HEK293 (cell line): ENCODE measurements around the gene ADAM33.

ENCODE experiments used
- CTCF ChIA-PET: fragments of 350-600 bp; formaldehyde crosslinking; extraction: SDS; loops from one replicate; lab custom pipeline; 2021; ENCODE audit warnings: antibody characterized with exemption; lab: Yijun Ruan, JAX
- POLR2A ChIA-PET: fragments of 300-600 bp; formaldehyde crosslinking; extraction: SDS; loops from one replicate; lab custom pipeline; 2020; ENCODE audit warnings: antibody characterized with exemption, inconsistent platforms; lab: Yijun Ruan, JAX
- H3K27ac ChIP-seq: fragments of 200-500 bp; sonication (Bioruptor generic); 2 replicates; pipeline ENCODE4 v1.5.1; 2014; ENCODE audit warnings: low read depth, low read length, control low read depth, inconsistent platforms; ENCODE audit errors: extremely low read depth
- H3K36me3 ChIP-seq, 2 experiments: fragments of 200-500 bp in 1 of 2; sonication (Bioruptor generic) in 1 of 2; 1 replicate in 1 of 2; 2 replicates in 1 of 2; pipeline ENCODE4 v1.5.1; 2014 to 2017; ENCODE audit warnings: inconsistent platforms in 2 of 2, low read length in 2 of 2; ENCODE audit not compliant: control insufficient read depth in 2 of 2, insufficient read depth in 1 of 2
- H3K4me1 ChIP-seq: fragments of 200-500 bp; sonication (Bioruptor generic); 2 replicates; pipeline ENCODE4 v1.5.1; 2014; ENCODE audit warnings: mild to moderate bottlenecking, low read length, inconsistent platforms; ENCODE audit not compliant: control insufficient read depth, insufficient read depth
- H3K4me3 ChIP-seq: 2 replicates; pipeline ENCODE4 v1.5.1; 2011; ENCODE audit warnings: low read depth, mild to moderate bottlenecking, control low read depth, low read length, moderate library complexity
- H3K9me3 ChIP-seq: fragments of 200-500 bp; sonication (Bioruptor generic); 2 replicates; pipeline ENCODE4 v1.5.1; 2014; ENCODE audit warnings: low read depth, low read length, inconsistent platforms; ENCODE audit not compliant: control insufficient read depth, insufficient read depth
- GLIS2 ChIP-seq: fragments of 450-650 bp; formaldehyde crosslinking; IDR thresholded peaks from 2 replicates; pipeline ENCODE4 v1.5.1; 2016; ENCODE audit warnings: missing biosample characterization, missing genetic modification characterization
- HOXD13 ChIP-seq: sonication (generic); formaldehyde crosslinking; IDR thresholded peaks from 2 replicates; pipeline ENCODE4 v1.8.0; 2022; ENCODE audit warnings: missing genetic modification reagents, borderline replicate concordance
- KLF1 ChIP-seq: fragments of 450-650 bp; formaldehyde crosslinking; IDR thresholded peaks from 2 replicates; pipeline ENCODE4 v1.5.1; 2016; ENCODE audit warnings: missing biosample characterization, missing genetic modification characterization
- KLF10 ChIP-seq: fragments of 450-650 bp; IDR thresholded peaks from 2 replicates; pipeline ENCODE4 v1.5.1; 2018; ENCODE audit warnings: missing biosample characterization, mild to moderate bottlenecking, missing genetic modification characterization
- KLF8 ChIP-seq: fragments of 450-650 bp; formaldehyde crosslinking; IDR thresholded peaks from 2 replicates; pipeline ENCODE4 v1.5.1; 2016; ENCODE audit warnings: missing biosample characterization, missing genetic modification characterization
- MYNN ChIP-seq: fragments of 450-650 bp; formaldehyde crosslinking; IDR thresholded peaks from 2 replicates; pipeline ENCODE4 v1.5.1; 2016; ENCODE audit warnings: missing biosample characterization, missing genetic modification characterization, borderline replicate concordance
- TRIM28 ChIP-seq: IDR thresholded peaks from 2 replicates; pipeline ENCODE4 v1.6.1; 2011; ENCODE audit warnings: low read length, control low read depth, borderline replicate concordance
- ZBTB20 ChIP-seq: fragments of 450-650 bp; formaldehyde crosslinking; IDR thresholded peaks from 2 replicates; pipeline ENCODE4 v1.5.1; 2016; ENCODE audit warnings: missing biosample characterization, missing genetic modification characterization
- ZFP41 ChIP-seq: fragments of 450-650 bp; formaldehyde crosslinking; IDR thresholded peaks from 2 replicates; pipeline ENCODE4 v1.5.1; 2016; ENCODE audit warnings: missing biosample characterization, missing genetic modification characterization, borderline replicate concordance
- ZIC2 ChIP-seq: fragments of 450-650 bp; formaldehyde crosslinking; IDR thresholded peaks from 2 replicates; pipeline ENCODE4 v1.5.1; 2016; ENCODE audit warnings: missing biosample characterization, missing genetic modification characterization
- ZNF114 ChIP-seq: fragments of 450-650 bp; formaldehyde crosslinking; IDR thresholded peaks from 2 replicates; pipeline ENCODE4 v1.5.0; 2017; ENCODE audit warnings: missing biosample characterization, missing genetic modification characterization
- ZNF19 ChIP-seq: fragments of 450-650 bp; formaldehyde crosslinking; IDR thresholded peaks from 2 replicates; pipeline ENCODE4; 2016; ENCODE audit warnings: missing biosample characterization, missing genetic modification characterization, low read depth
- ZNF23 ChIP-seq: fragments of 450-650 bp; formaldehyde crosslinking; IDR thresholded peaks from 2 replicates; pipeline ENCODE4 v1.5.1; 2016; ENCODE audit warnings: missing biosample characterization, missing genetic modification characterization, borderline replicate concordance
- ZNF24 ChIP-seq: fragments of 450-650 bp; formaldehyde crosslinking; IDR thresholded peaks from 2 replicates; pipeline ENCODE4 v1.5.1; 2016; ENCODE audit warnings: missing biosample characterization, missing genetic modification characterization
- ZNF341 ChIP-seq: fragments of 450-650 bp; formaldehyde crosslinking; IDR thresholded peaks from 2 replicates; pipeline ENCODE4; 2016; ENCODE audit warnings: low read depth, missing biosample characterization, missing genetic modification characterization
- ZNF354C ChIP-seq: fragments of 450-650 bp; formaldehyde crosslinking; IDR thresholded peaks from 2 replicates; pipeline ENCODE4 v1.5.1; 2016; ENCODE audit warnings: missing biosample characterization, missing genetic modification characterization, low read depth, borderline replicate concordance
- ZNF416 ChIP-seq: fragments of 450-650 bp; formaldehyde crosslinking; IDR thresholded peaks from 2 replicates; pipeline ENCODE4 v1.5.1; 2016; ENCODE audit warnings: missing biosample characterization, missing genetic modification characterization
- ZNF747 ChIP-seq: fragments of 450-650 bp; formaldehyde crosslinking; IDR thresholded peaks from 2 replicates; pipeline ENCODE4 v1.5.1; 2016; ENCODE audit warnings: missing biosample characterization, missing genetic modification characterization
- ZNF76 ChIP-seq: fragments of 450-650 bp; formaldehyde crosslinking; IDR thresholded peaks from 2 replicates; pipeline ENCODE4; 2016; ENCODE audit warnings: low read depth, missing biosample characterization, missing genetic modification characterization, borderline replicate concordance
- ZNF768 ChIP-seq: fragments of 450-650 bp; formaldehyde crosslinking; IDR thresholded peaks from 2 replicates; pipeline ENCODE4 v1.5.1; 2018; ENCODE audit warnings: missing biosample characterization, mild to moderate bottlenecking, missing genetic modification characterization
- TF ChIP-seq, protein P1 (sequence below): fragments of 450-650 bp; formaldehyde crosslinking; IDR thresholded peaks from 2 replicates; pipeline ENCODE4 v1.5.1; 2017; ENCODE audit warnings: missing biosample characterization, missing genetic modification characterization
- TF ChIP-seq, protein P2 (sequence below): fragments of 450-650 bp; formaldehyde crosslinking; IDR thresholded peaks from 2 replicates; pipeline ENCODE4 v1.5.1; 2016; ENCODE audit warnings: missing biosample characterization, missing genetic modification characterization
- TF ChIP-seq, protein P3 (sequence below): fragments of 450-650 bp; formaldehyde crosslinking; IDR thresholded peaks from 2 replicates; pipeline ENCODE4 v1.5.1; 2016; ENCODE audit warnings: missing biosample characterization, missing genetic modification characterization

ADAM33 gene

DNA sequence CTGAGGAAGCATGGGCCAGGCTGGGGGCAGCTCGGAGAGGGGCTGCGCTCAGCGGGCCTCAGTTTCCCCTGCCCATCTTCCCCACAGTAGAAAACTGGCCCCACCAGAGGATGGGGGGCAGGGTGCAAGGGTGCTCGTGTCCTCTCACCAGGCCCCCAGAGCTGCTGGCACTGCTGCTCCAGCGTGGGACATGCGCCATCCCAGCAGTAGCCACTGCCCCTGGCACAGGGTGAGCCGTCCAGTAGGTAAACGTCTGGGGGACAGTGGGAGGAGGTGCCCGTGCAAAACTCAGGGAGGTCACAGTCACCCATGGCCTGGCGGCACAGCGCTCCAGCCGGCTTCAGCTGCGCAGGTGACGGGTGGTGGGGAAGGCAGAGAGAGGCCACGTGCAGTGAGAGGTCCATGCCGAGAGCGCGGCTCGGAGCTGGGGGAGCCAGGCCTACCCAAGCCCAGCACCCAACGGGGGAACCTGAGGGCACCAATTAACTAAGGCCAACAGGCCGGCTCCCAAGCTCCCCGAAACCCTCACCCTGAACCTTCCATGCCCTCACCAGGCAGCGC, 9.7 kb downstream of the ADAM33 start:
- Histone ChIP-seq H3K27ac (no peak overlapping the region), H3K4me3 (no peak overlapping the region), H3K36me3 (no peaks in the 10 kb centered on the region), H3K4me1 (0 out of 2 replicates have a peak, but pooled peaks cover 2% of the 10 kb centered on the region), H3K9me3 (no peaks in the 10 kb centered on the region)
- ChIA-PET POLR2A (no interaction called here), CTCF (interaction anchor here (0.6 to 4.1 kb wide), 5 partner anchors 14 to 148 kb away, joined by 3 to 30 read pairs (median 4); partner anchors contain the start of gene AP5S1)
- TF ChIP-seq ZNF19 (tag by site-specific recombination) (no peak), MYNN (no peak), KLF1 (tag by site-specific recombination) (no peak), ZNF747 (tag by site-specific recombination) (no peak), GLIS2 (tag by site-specific recombination) (no peak), ZNF24 (tag by site-specific recombination) (no peak), ZNF76 (no peak)
- TF ChIP-seq, protein P1, sequence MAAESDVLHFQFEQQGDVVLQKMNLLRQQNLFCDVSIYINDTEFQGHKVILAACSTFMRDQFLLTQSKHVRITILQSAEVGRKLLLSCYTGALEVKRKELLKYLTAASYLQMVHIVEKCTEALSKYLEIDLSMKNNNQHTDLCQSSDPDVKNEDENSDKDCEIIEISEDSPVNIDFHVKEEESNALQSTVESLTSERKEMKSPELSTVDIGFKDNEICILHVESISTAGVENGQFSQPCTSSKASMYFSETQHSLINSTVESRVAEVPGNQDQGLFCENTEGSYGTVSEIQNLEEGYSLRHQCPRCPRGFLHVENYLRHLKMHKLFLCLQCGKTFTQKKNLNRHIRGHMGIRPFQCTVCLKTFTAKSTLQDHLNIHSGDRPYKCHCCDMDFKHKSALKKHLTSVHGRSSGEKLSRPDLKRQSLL, result no peak

DNA sequence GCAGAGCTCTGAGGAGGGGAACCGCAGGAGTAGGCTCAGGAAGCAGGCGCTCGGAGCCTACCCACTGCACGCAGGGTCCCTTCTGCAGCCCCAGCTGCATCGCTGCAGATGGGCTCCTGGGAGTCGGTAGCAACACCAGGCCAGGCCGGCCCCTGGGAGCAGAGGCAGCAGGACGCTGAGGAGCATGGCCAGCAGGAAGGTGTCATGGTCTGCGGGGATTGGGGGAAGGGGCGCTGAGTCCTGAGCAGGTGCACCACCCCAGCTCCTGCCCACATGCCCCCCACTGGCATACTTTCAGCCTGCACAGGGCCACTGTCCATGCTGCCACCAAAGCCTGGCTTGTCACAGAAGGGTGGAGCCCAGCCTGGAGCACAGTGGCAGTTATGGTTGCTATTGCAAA, 10.9 kb downstream of the ADAM33 start:
- peaks cover 7% of the 10 kb centered on the region; the same call in 1 of the 2 replicates for H3K4me1 ChIP-seq
- ChIA-PET CTCF (interaction anchor here (0.5 to 4.1 kb wide), 8 partner anchors 40 to 1545 kb away, joined by 3 to 30 read pairs (median 3); partner anchors contain the start of gene AP5S1), POLR2A (no interaction called here)
- no peaks in the 10 kb centered on the region for H3K36me3 ChIP-seq
- TF ChIP-seq ZIC2 (tag by site-specific recombination) (no peak), TRIM28 (no peak), ZFP41 (tag by site-specific recombination) (no peak), ZNF768 (no peak), ZNF23 (no peak), ZNF341 (no peak), ZNF114 (tag by site-specific recombination) (no peak), HOXD13 (CRISPR knock-in tag) (no peak), KLF10 (tag by site-specific recombination) (no peak), KLF8 (no peak), ZNF416 (tag by site-specific recombination) (no peak), ZNF354C (no peak), ZBTB20 (tag by site-specific recombination) (no peak)
- TF ChIP-seq, protein P2, sequence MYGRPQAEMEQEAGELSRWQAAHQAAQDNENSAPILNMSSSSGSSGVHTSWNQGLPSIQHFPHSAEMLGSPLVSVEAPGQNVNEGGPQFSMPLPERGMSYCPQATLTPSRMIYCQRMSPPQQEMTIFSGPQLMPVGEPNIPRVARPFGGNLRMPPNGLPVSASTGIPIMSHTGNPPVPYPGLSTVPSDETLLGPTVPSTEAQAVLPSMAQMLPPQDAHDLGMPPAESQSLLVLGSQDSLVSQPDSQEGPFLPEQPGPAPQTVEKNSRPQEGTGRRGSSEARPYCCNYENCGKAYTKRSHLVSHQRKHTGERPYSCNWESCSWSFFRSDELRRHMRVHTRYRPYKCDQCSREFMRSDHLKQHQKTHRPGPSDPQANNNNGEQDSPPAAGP (tag by site-specific recombination), result no peak
- TF ChIP-seq, protein P3, sequence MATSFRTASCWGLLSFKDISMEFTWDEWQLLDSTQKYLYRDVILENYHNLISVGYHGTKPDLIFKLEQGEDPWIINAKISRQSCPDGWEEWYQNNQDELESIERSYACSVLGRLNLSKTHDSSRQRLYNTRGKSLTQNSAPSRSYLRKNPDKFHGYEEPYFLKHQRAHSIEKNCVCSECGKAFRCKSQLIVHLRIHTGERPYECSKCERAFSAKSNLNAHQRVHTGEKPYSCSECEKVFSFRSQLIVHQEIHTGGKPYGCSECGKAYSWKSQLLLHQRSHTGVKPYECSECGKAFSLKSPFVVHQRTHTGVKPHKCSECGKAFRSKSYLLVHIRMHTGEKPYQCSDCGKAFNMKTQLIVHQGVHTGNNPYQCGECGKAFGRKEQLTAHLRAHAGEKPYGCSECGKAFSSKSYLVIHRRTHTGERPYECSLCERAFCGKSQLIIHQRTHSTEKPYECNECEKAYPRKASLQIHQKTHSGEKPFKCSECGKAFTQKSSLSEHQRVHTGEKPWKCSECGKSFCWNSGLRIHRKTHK (tag by site-specific recombination), result no peak
- no peak overlapping the region for H3K27ac ChIP-seq
- no peak overlapping the region for H3K4me3 ChIP-seq
- H3K9me3 ChIP-seq, result no peaks in the 10 kb centered on the region
